K562 (cell line): Measurements from ENCODE around the gene FASN. TPM values are rescaled to one million over a fixed set of nuclear protein-coding genes. Genes with fewer than 3 reads are reported as not detected.
A peak's percentile ranks its signal among the peaks of the same experiment; 100 is the strongest.

Experiments used
- ADNP ChIP-seq: fragments of 200-800 bp; sonication (Bioruptor generic); IDR thresholded peaks from 2 replicates; pipeline ENCODE4 v1.6.1; 2016; ENCODE audit warnings: missing genetic modification characterization, missing compliant biosample characterization
- CEBPZ ChIP-seq: fragments of 150-350 bp; IDR thresholded peaks from 2 replicates; pipeline ENCODE4 v1.6.1; 2014; ENCODE audit warnings: low read depth, mild to moderate bottlenecking, low read length, borderline replicate concordance
- CREB1 ChIP-seq, 2 experiments: sonication (generic) in 1 of 2; formaldehyde crosslinking in 1 of 2; IDR thresholded peaks; 2 replicates each; pipeline versions ENCODE4 v1.6.1 to v1.8.0; 2012 to 2022; ENCODE audit warnings: inconsistent platforms in 1 of 2, mild to moderate bottlenecking in 1 of 2, missing genetic modification reagents in 1 of 2, moderate library complexity in 1 of 2
- DEAF1 ChIP-seq: fragments of 450-650 bp; formaldehyde crosslinking; IDR thresholded peaks from 2 replicates; pipeline ENCODE4 v1.4.0; 2020; ENCODE audit warnings: mild to moderate bottlenecking, moderate library complexity
- DIDO1 ChIP-seq: fragments of 450-650 bp; IDR thresholded peaks from 2 replicates; pipeline ENCODE4 v1.6.1; 2016; ENCODE audit warnings: low read depth, missing biosample characterization, missing genetic modification characterization
- GABPB1 ChIP-seq: sonication (generic); formaldehyde crosslinking; IDR thresholded peaks from 2 replicates; pipeline ENCODE4 v1.8.0; 2022; ENCODE audit warnings: mild to moderate bottlenecking, missing genetic modification reagents
- IRF2 ChIP-seq: sonication (generic); formaldehyde crosslinking; IDR thresholded peaks from 2 replicates; pipeline ENCODE4 v1.8.1; 2022; ENCODE audit warnings: mild to moderate bottlenecking, missing genetic modification reagents
- MEF2A ChIP-seq: IDR thresholded peaks from 2 replicates; pipeline ENCODE4 v1.6.1; 2011; ENCODE audit warnings: low read depth, mild to moderate bottlenecking, low read length, moderate library complexity; ENCODE audit not compliant: control insufficient read depth
- TCF7 ChIP-seq: sonication (generic); IDR thresholded peaks from 2 replicates; pipeline ENCODE4 v1.6.1; 2016; ENCODE audit warnings: antibody characterized with exemption, borderline replicate concordance
- XRCC3 ChIP-seq: fragments of 450-650 bp; IDR thresholded peaks from 2 replicates; pipeline ENCODE4 v1.6.1; 2017; ENCODE audit warnings: mild to moderate bottlenecking, moderate library complexity
- polyA plus RNA-seq, 8 experiments: library from polyadenylated mRNA; depleted of rRNA in 4 of 8; stranded (reverse) in 5 of 8; unstranded in 3 of 8; fragments of >200 nt; fragmentation: Nextera tagmentation in 2 of 8; fragmentation: Illumina TruSeq in 1 of 8; extraction: Ambion mirVana in 2 of 8; extraction: Trizol in 1 of 8; gene quantifications; 2 replicates each; pipeline versions ENCODE4 v1.2.1 to v1.2.3, GENCODE V29; 2011 to 2014; ENCODE audit warnings: inconsistent platforms in 1 of 8, missing spikeins in 1 of 8
- total RNA-seq, 7 experiments: library from RNA; depleted of rRNA in 6 of 7; stranded (reverse); fragments of >200 nt in 6 of 7; fragmentation: Illumina TruSeq in 2 of 7; extraction: Trizol in 2 of 7; gene quantifications; 2 replicates each; pipeline versions ENCODE4 v1.2.1 to v1.2.3, GENCODE V29; 2011 to 2021; ENCODE audit warnings: low replicate concordance in 1 of 7
- TF ChIP-seq, protein P1 (sequence below): sonication (generic); formaldehyde crosslinking; IDR thresholded peaks from 2 replicates; pipeline ENCODE4 v1.8.1; 2023; ENCODE audit warnings: mild to moderate bottlenecking, missing genetic modification reagents
- TF ChIP-seq, protein P2 (sequence below): sonication (generic); formaldehyde crosslinking; IDR thresholded peaks from 2 replicates; pipeline ENCODE4 v1.8.1; 2023; ENCODE audit warnings: mild to moderate bottlenecking, missing genetic modification reagents, moderate library complexity
- TF ChIP-seq, protein P3 (sequence below): fragments of 450-650 bp; formaldehyde crosslinking; IDR thresholded peaks from 2 replicates; pipeline ENCODE4 v1.4.0; 2020; ENCODE audit warnings: mild to moderate bottlenecking, moderate library complexity
- TF ChIP-seq, protein P4 (sequence below): sonication (generic); formaldehyde crosslinking; IDR thresholded peaks from 2 replicates; pipeline ENCODE4 v1.8.1; 2023; ENCODE audit warnings: mild to moderate bottlenecking, missing genetic modification reagents

The FASN gene
- total and polyA plus RNA-seq, 9 of the 15 experiments (the other 6 are each of a cell fraction or from before 2014, with no cell fraction given), result 0.15 to 663 (median 49.9) TPM

DNA sequence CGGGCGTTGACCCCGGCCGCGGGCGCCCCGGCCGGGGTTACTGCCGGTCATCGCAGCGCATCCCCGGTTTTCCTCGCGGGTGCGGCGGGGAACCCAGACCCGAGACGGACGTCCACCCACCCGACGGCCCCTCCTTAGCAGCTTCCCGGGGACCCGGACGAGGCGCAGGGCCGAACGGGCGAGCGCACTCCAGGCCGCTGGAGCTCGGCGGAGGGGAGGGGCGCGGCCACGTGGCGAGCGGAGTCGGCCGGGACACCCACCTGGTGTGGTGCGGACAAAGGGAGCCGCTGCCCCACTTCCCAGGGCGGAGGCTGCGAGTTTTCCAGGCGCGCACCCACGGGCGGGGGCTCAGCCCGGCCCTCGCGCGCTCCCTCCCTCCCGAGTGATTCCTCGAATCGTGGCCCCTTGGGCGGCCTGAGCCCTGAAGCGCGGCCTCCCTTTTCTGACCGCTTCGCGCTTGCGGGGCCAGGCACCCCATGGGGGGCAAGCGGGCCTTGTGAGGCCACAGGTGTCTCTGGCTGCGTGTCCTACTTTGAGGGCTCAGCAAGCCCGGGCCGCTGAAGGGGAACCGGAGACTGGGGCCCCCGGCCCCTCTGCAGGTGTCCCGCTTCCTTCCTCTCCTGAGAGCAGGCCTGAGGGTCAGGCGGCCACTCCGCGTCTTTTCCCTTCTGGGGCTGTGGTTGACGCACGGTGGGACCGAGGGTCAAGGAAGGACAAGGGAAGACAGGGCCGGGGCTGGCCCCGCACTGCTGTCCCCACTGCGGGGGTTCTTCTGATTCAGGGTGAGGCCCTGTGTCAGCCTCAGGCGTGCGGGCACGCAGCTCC is 1.1 kb upstream of the FASN start (continued):
- TF ChIP-seq, protein P1, sequence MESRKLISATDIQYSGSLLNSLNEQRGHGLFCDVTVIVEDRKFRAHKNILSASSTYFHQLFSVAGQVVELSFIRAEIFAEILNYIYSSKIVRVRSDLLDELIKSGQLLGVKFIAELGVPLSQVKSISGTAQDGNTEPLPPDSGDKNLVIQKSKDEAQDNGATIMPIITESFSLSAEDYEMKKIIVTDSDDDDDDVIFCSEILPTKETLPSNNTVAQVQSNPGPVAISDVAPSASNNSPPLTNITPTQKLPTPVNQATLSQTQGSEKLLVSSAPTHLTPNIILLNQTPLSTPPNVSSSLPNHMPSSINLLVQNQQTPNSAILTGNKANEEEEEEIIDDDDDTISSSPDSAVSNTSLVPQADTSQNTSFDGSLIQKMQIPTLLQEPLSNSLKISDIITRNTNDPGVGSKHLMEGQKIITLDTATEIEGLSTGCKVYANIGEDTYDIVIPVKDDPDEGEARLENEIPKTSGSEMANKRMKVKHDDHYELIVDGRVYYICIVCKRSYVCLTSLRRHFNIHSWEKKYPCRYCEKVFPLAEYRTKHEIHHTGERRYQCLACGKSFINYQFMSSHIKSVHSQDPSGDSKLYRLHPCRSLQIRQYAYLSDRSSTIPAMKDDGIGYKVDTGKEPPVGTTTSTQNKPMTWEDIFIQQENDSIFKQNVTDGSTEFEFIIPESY, result 0 out of 2 replicates have a peak, but pooled peaks have one; percentile 5
- TF ChIP-seq DEAF1 (CRISPR knock-in tag) (no peak), DIDO1 (tag) (no peak), CREB1 (IDR thresholded peaks at IDR 0.05) (no peak), CREB1 (CRISPR knock-in tag; IDR thresholded peaks at IDR 0.05) (peak; percentile 63), TCF7 (no peak), IRF2 (no peak), XRCC3 (no peak), GABPB1 (CRISPR knock-in tag) (peak; percentile 81), ADNP (tag) (no peak), MEF2A (no peak), CEBPZ (no peak)
- TF ChIP-seq, protein P2, sequence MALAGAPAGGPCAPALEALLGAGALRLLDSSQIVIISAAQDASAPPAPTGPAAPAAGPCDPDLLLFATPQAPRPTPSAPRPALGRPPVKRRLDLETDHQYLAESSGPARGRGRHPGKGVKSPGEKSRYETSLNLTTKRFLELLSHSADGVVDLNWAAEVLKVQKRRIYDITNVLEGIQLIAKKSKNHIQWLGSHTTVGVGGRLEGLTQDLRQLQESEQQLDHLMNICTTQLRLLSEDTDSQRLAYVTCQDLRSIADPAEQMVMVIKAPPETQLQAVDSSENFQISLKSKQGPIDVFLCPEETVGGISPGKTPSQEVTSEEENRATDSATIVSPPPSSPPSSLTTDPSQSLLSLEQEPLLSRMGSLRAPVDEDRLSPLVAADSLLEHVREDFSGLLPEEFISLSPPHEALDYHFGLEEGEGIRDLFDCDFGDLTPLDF (CRISPR knock-in tag), result peak; percentile 46
- TF ChIP-seq, protein P3, sequence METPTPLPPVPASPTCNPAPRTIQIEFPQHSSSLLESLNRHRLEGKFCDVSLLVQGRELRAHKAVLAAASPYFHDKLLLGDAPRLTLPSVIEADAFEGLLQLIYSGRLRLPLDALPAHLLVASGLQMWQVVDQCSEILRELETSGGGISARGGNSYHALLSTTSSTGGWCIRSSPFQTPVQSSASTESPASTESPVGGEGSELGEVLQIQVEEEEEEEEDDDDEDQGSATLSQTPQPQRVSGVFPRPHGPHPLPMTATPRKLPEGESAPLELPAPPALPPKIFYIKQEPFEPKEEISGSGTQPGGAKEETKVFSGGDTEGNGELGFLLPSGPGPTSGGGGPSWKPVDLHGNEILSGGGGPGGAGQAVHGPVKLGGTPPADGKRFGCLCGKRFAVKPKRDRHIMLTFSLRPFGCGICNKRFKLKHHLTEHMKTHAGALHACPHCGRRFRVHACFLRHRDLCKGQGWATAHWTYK, result peak; percentile 67; the same call in 1 of the 2 replicates
- TF ChIP-seq, protein P4, sequence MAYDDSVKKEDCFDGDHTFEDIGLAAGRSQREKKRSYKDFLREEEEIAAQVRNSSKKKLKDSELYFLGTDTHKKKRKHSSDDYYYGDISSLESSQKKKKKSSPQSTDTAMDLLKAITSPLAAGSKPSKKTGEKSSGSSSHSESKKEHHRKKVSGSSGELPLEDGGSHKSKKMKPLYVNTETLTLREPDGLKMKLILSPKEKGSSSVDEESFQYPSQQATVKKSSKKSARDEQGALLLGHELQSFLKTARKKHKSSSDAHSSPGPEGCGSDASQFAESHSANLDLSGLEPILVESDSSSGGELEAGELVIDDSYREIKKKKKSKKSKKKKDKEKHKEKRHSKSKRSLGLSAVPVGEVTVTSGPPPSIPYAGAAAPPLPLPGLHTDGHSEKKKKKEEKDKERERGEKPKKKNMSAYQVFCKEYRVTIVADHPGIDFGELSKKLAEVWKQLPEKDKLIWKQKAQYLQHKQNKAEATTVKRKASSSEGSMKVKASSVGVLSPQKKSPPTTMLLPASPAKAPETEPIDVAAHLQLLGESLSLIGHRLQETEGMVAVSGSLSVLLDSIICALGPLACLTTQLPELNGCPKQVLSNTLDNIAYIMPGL (CRISPR knock-in tag), result 0 out of 2 replicates have a peak, but pooled peaks have one; percentile 86
